Subcutaneous adipose tissue (tissue), 4 donors: Measurements from ENCODE around the gene OASL. TPM values are rescaled to one million over a fixed set of nuclear protein-coding genes. Genes with fewer than 3 reads are reported as not detected.

Experiments used
- total RNA-seq, 4 donors: library from RNA; depleted of rRNA; stranded (reverse); fragments of >200 nt; gene quantifications; one replicate each; pipeline ENCODE4 v1.1.0, GENCODE V29; 2016
- TF ChIP-seq, protein P1 (sequence below): fragments of 450-650 bp; IDR thresholded peaks from one replicate; pipeline ENCODE4 v1.5.1; 2016; ENCODE audit warnings: low read depth, mild to moderate bottlenecking, control low read depth, antibody characterized with exemption, moderate library complexity

The OASL gene
- total RNA-seq, 4 donors from 2014 or later: 0.22 to 4.1 (median 1.4) TPM

DNA sequence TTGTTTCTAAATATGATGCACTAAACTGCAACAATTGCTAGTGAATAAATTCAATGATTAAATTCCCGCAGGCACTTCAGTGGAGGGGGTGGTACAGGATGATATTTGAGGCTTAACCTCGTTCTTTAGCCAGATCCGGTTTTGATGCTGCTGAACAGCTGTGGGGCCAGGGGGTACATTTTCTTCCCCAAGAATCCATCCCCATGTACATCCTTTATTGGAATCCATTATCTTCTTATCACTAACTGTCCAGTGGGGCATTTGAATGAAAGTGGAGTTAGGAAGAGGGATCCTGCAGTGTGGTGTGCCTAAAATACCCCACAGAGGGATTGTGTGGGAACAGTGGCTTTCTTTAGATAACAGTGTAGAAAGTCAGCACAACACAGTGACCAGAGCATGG lies 45.2 kb upstream of the OASL start:
- TF ChIP-seq, protein P1, sequence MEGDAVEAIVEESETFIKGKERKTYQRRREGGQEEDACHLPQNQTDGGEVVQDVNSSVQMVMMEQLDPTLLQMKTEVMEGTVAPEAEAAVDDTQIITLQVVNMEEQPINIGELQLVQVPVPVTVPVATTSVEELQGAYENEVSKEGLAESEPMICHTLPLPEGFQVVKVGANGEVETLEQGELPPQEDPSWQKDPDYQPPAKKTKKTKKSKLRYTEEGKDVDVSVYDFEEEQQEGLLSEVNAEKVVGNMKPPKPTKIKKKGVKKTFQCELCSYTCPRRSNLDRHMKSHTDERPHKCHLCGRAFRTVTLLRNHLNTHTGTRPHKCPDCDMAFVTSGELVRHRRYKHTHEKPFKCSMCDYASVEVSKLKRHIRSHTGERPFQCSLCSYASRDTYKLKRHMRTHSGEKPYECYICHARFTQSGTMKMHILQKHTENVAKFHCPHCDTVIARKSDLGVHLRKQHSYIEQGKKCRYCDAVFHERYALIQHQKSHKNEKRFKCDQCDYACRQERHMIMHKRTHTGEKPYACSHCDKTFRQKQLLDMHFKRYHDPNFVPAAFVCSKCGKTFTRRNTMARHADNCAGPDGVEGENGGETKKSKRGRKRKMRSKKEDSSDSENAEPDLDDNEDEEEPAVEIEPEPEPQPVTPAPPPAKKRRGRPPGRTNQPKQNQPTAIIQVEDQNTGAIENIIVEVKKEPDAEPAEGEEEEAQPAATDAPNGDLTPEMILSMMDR: no peak

DNA sequence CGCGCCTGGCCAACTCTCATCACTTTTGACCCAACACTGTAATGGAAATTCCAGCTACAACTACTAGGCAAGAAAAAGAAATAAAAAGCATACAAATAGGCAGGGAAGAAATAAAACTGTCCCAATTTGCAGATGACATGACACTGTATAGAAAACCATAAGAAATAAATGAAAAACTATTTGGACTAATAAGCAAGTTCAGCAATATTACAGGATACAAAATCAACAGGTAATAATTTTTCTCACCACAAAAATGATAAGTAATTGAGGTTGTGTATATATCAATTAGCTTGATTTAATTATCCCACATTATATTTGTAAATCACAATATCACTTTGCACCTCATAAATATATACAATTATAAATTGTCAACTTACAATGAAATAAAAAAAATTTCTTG lies 41.9 kb upstream of the OASL start:
- TF ChIP-seq, protein P1: no peak

DNA sequence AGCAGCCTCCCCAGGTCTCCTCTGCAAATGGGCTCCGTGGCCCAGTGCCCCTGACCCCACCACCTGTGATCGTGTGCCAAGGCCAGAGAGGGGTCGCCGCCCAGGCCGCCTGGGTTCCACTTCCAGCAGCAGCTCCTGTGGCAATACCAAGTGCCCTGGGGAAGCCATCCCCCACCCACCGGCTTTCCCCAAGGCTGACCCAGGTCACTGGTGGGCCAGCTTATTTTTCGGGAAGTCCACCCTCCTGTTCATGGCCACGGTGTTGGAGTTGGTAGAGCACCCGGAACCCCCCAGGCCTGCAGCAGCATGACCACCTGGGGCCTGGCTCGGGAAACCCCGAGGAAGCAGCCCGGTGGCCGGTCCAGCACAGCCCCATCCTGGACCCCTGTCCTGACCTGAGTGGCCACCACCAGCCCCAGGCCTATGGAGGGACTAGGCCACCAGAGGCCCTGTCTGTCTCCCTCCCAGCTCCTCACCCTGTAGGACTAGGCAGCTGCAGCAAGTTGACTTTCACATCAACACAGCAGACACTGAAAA lies 40.8 kb upstream of the OASL start:
- TF ChIP-seq, protein P1: no peak

DNA sequence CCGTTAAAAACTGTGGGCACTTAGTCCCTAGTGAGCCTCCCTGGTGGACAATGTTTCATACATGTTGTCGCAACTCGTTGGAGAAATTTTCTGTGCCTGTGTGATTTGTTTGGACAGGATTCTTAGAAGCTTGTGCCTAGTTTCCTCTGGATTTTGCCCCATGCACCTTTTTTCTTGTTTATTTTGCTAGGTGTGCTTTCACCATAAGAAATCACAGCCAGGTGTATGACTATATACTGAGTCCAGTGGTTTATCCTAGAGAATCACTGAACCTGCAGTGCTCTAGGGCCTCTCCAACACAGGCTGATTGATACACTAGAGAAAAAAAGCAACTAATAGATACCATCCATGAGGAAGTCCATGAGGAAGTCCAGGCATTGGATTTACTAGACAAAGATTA lies 33.1 kb upstream of the OASL start:
- TF ChIP-seq, protein P1: no peak

DNA sequence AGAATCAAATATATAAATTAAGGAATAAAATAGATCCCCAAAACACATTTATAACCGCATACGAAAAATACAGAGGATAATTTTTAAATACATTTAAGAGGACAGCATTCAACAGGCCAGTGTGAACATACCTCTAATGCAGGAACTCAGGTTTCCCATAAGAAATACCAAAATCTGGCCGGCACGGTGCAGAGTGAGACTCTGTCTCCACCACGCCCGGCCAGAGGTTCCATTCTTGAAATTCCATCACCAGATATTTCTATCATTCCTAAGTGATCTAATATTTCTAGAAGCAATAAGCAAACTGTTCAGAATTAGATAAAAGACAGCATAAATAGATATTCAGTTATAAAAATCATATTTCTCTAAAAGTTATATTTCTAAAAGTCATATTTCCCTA lies 30.2 kb upstream of the OASL start:
- TF ChIP-seq, protein P1: no peak

DNA sequence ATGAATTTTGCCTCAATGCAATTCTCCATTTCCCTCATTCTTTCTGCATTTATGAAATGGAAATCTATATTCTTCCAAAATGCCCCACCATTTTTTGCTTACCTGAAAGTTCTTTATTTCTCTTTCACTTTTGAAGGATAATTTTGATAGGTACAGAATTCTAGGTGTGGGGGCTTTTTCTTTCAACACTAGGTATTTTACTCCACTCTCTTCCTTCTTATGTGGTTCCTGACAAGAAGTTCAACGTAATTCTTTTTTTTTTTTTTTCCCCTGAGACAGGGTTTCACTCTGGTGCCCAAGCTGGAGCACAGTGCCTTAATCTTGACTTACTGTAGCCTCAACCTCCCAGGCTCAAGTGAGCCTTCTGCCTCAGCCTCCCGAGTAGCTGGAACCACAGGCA lies 26.3 kb upstream of the OASL start:
- TF ChIP-seq, protein P1: no peak

DNA sequence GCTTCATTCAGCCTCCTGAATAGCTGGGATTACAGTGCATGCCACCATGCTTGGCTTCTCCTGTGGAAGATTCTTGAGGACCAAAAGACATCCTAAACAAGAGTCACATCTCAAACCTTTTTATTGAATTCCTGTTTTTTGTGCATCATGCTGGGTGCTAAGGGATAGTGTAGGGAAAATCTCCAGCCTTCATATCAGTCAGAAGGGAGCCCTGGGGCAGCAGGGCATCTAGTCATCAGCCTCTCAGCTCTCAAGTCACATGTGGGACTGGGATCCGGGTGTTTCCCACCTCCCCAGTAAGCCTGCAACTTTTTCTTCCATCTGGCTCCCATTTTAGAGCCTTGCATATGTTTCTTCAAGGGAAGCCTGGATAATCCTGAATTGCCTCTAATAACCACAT lies 25.1 kb upstream of the OASL start:
- TF ChIP-seq, protein P1: no peak
